Activated gamma-delta T cell (primary cell): ENCODE data around the gene MPZL1.
"Not testable (repeated sequence)": the region's sequence is repeated elsewhere in the genome, so short reads cannot be mapped to it uniquely, and the experiment has no call there.

Source experiments
- DNase-seq: peaks from one replicate; lab custom pipeline; 2025; lab: John Stamatoyannopoulos, UW

Gene MPZL1

DNA sequence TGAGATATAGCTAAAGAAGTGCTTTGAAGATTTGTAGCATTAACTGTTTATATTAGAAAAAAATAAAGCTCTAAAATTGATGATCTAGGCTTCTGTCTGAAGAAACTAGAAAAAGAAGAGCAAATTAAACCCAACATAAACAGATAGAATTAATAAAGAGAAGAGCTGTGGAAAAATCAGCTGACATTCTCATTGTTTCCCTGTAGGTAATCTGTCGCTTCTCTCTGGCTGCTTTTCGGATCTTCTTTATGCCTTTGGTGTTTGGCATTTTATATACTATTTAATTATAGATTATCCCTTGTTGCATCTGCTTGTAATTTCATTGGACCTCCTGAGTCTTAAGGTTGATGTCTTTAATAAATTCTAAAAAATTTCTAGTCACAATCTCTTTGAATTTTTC is 59.8 kb downstream of the MPZL1 start:
- DNase-seq, result no peak

DNA sequence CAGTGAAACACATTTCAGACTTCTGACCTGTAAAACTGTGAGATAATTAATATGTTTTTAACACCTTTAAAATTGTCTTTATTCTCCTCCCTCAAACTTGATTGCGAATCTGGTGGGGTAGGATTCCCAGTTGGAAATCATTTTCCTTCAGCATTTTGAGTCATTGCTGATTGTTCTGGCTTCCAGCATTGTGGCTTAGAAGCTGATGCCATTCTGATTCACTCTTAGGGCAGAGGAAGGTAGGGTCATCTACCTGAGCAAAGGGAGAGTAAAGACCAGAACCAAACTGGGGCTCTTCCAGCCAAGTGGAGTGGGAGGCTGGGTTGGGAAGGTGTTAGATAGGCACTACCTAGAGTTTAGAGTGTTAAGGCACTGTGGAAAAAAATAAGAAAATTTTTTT is 61.2 kb downstream of the MPZL1 start:
- no peak for DNase-seq

DNA sequence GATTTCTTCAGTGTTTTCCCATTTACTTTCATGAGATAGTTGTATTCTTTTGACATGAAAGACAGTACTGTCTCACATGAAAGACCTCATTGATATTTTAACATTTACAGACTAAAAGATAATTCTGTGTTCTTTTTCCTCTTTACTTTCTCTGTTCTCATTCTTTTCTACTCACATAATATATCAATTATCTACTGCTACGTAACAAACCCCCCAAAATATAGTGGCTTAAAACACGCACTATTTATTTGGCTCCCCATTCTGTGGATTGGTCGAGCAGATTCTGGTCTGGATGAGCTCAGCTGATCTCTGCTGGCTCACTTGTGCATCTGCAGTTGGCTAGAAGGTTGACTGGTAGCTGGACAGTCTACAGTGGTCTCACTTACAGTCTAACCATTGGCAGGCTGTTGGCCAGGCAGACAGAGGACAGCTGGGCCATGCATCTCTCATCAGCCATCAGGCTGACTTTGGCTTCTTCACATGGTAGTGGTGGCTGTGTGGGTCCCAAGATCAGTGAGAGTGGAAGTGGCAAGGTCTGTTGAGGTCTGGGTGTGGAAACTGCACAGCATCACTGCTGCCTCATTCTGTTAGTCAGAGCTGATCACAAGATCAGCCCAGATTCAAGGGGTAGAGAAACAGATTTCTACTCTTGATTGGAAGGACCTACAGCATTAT is 63.2 kb downstream of the MPZL1 start:
- DNase-seq, result no peak

DNA sequence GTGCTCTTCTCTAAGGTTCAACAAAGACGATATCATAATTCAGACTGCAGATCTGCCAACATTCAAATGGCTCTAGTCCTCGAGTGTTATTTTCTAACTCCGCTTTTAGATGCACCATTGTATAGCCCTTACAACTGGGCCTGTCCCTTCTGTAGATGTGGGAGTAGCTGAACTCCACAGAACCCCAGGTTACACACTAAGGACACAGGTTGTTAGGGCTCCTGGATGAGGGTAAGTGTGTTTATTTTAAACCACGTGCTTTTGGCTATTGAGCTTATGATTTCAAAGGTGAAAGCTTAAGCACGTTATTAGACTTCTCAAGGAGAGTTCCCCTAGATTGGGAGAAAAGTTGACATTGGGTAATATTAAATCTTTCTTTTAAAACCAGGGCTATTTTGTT is 64.7 kb downstream of the MPZL1 start:
- DNase-seq, result no peak

DNA sequence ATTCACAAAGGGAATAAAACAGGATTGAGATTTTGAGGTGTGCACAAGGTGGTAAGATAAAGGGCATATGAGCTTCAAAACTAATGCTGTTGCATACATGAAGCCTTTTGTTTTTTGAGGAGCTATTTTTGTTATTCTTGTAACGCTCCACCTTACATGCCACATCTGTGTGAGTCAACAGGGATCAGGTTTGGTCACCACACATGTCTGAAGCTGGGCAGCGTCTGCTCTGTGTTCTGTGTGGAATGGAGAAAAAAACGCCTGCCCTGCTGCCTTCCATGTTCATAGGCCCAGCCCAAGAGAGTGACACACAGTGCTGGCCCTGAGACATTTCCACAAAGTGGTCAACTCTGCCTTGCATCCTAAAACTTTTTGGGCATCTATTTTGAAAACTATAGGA is 67.7 kb downstream of the MPZL1 start:
- no peak for DNase-seq

DNA sequence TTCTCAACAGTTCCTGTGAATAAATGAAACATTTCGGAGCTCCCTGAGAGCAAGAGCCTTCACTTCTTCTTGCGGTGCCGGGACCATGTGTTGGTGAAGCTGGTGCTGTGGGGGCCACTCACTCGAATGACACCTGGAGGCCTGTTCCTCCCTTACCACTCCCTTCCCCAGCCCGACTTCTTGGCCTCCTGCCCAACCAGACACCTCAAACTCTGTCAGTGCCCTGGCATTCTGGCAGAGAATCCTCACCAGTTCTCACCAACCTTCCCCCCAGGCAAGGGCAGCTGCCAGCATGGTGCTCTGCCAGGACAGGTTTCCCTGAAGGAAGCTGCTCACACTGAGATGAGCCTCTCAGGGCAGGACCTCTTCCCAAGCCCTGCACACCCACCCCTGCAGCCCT is 68.3 kb downstream of the MPZL1 start:
- no peak for DNase-seq

DNA sequence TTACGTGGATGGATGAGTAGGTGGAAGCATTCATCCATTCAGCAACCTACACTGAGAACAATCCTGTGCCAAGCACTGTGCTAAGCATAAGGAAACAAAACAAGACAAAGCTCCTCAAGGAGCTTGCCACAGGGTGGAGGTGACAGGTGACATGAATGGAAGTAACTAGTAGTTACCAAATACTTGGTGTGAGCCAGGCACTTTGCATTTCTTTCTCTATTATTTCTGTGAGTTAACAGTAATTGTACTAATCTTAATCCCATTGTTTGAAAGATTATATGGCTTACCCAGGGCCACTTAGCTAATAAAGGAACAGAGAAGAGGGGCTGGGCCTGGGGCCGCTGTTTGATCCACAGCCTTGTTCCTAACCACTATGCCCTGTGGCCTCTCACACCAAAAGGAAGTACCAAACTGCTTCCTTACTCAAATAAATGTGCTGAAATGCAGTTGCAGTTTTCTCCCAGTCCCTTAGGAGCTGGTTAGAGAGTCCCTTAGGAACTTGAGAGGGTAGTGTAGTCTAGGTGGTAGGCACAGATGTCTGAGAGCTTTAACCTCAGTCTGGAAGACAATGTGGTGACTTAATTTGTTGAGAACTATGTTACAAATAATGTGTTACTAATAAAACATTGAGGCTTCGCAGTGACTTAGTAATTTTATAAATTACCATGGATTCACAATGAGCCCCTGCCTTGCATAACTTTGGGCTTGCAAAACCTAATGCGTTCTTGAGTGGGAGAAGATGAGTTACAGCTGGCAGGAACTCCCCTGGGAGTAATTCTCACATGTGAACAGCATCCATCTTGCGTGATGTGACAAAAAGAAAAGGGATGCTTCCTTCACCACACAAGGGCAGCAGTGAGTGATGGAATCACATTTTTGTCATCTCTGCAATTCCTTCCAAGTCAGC is 69.8 kb downstream of the MPZL1 start:
- no peak for DNase-seq

DNA sequence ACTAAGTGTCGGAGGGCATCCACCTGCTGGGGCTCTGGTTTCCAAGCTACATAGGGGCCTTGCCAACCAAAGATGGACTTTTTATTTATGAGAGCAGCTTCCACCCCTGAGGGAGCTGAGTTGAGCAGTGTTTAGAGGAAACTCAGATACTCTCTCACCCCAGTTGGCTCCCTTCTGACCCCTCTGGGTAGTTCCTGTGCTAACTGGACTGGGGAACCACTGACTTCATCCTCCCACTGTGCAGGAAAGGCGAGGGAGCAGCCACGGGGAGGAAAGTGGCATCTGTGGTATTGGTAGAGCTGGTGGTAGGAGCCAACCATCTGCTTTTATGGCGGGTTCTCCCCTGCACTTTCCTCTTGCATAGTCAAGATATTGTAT is 70.4 kb downstream of the MPZL1 start:
- no peak for DNase-seq

DNA sequence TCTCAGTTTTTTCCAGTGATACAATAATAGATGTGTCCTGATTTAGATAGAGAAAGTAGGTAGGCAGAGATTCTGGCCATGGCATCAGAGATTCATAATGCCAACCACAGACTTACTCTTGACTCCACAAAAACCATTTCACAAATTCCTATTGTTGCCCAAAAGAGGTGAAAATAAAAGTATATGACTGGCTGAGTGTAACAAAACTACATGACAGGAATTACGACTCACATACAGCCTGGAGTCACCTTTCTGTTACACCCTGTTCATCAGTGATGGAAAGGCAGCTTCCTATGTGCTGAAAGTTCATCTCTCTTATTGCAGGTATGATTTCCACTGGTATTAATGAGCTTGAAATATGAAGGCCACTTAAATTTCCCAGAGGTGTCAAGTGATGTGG is 72.3 kb downstream of the MPZL1 start:
- DNase-seq, result no peak

DNA sequence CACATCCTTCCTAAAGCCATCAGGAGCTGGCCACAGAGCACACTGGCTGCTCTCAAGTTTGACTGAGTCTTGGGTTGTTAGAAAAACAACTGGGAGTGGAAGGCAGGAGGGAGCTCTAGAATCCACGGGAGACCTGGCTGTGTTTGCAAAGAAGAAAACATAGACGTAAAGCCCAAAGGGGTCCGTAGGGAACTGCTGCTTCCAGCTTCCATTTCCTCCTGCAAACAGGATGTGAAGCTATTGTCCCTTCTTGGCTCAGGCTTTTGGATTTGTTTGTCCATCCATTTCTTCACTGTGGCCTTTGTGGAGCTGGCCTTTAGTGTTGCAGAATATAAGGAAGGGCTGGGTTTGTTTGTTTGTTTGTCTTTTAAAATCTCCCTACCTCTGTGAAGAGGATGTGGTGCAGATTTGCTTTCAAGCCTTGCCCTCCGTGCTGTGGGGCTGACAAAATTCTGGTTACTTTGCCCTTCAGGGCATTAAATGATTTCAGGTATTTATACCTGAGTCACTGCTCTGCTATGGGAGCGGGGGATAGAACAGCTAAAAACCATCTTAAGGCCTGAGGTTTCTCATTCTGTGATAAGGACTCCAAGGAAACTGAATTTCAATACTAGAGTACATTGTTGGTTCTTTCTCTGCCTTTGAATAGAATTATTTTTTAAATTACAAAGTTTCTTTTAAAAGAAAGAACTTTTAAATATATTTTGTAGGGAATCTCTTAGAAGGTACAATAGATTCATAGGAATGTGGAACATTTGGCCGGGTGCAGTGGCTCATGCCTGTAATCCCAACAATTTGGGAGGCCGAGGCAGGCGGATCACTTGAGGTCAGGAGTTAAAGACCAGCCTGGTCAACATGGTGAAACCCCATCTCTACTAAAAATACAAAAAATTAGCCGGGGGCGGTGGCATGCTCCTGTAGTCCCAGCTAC is 74.3 kb downstream of the MPZL1 start:
- DNase-seq, result no peak

DNA sequence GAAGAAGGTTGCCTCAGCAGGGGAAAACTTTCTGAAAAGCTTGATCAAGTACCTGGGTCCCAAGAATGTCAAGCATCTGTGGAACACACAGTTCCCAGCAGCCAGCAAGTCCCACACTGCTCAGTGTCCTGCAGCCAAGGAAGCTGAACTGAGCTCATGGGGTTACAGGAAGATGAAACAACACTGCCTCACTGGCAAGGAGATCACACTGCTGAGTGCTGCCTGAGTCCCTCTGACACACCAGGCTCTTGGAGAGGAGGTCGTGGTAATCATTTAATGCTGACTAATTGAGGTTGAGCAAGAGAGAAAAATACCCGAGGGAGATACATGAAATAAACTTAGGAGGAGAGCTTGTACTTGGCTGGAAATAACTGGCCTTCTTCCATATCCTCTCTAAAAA is 75.2 kb downstream of the MPZL1 start:
- no peak for DNase-seq

DNA sequence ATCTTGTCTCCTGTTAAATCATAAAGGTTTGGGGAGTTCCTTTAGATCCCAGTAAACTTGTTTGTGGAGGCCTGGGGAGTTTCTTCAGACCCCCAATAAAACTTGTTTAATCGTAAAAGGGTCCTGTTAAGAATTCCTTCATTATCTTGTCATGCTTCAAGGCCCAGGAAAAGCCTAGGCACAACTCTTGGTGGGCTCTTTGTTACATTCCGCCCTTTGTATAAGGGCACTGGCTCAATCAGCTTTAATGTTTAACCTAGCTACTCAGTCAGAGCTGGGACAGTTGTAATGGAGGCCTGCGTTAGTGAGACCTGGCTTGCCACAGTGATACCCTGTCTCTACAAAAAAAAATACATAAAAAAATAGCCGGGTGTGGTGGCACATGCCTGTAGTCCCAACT is 77.2 kb downstream of the MPZL1 start:
- DNase-seq, result no peak

DNA sequence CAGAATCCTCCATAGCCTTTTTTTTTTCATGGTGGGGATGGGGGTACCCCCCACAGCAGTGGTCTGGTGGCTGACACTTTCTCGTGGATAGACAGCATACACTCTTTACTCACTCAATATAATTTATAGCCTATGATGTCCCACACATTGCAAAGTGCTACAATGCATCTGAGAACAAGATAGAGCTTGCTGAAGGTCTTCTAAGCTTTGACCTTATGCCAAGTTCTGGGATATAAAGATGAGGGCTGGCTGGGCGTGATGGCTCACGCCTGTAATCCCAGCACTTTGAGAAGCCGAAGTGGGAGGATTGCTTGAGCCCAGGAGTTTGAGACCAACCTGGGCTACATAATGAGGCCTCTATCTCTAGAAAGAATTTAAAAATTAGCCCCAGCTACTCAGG is 78.0 kb downstream of the MPZL1 start:
- no peak for DNase-seq

DNA sequence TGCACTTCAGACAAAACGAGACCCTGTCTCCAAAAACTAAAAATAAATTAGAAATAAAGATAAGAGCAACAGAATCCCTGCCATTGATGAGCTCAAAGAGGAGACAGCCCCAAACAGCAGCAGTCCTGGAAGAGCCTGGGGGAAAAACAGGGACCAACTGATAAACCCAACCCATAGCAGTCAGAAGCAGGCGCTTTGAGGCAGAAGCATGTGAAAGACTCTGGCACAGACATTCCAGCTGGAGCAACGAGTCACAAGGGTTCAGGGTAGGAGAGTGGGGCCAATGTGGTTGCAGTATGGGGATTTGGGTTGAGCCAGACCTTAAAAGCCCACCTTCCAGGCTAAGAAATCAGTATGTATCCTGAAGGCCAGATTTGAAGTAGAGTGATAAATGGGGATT is 78.5 kb downstream of the MPZL1 start:
- DNase-seq, result no peak

DNA sequence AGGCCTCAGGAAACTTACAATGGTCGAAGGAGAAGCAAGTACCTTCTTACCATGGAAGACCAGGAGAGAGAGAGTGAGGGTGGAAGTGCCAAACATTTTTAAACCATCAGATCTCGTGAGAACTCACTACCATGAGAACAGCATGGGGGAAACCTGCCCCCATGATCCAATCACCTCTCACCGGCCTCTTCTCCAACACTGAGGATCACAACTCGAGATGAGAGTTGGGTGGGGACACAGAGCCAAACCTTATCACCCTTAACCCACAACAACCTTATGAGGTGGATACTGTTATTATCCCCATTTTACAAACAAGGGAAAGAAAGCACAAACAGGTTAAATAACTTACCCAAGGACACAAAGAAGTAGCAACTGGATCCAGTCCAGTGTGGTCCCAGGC is 80.5 kb downstream of the MPZL1 start:
- no peak for DNase-seq

DNA sequence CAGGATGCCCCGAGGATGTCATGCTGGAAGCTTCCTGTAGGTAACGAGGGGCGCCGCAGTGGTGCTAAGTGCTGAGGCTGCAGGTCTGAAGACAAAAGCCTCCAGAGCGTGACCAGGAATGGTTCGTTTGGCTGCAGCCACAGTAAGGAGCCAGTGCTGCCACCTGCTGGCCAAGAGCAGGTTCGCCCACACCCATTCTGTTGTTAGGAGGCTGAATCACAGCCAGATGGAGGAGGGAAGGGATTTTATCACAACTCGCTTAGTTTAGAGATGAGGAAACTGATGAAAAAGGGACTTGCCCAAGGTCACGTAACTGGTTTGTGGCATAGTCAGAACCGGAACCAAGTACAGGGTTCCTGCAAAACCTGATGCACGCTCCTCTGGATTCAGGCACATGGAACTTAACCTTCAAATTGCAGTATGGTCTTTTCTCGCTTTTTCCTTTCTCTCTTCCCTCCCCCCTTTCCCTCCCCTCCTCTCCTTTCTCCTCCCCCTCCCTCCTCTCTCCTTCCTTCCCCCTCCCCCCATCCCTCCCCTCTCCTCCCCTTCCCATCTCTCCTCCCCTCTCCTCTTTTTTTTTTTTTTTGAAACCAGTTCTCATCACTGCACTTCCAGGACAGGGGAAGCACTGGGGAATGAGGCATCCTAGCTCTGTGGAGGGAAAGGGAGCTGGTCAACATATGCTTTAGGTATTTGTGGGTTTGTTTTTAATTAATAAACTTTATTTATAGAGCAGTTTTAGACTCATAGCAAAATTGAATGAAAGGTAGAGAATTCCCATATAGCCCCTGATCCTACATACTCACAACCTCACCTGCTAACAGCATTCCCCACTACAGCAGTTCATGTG is 81.8 kb downstream of the MPZL1 start:
- peak; percentile 26 for DNase-seq

DNA sequence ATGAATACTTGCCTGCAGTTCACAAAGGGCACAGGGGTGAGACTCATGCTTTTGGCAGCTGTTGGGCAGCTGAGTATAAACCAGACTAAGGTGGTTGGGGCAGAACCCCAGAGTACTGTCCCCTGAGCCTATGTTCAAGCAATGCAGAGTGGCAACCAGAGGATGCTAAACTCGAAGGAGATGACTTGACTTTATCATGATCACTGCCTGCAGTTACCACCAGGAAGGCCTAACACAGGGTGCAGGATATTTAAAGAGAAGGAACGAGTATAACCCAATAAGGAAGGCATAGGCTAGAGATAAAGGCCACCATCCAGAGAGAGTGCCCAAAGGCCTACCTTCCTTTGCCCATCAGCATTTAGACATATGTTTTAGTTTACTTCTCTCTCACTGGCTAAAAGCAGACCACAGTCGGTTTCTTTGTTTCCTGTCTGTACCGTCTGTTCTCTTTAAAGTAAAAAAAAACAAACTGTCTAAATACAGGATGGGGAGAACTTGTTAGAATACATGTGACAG is 83.3 kb downstream of the MPZL1 start:
- no peak for DNase-seq

DNA sequence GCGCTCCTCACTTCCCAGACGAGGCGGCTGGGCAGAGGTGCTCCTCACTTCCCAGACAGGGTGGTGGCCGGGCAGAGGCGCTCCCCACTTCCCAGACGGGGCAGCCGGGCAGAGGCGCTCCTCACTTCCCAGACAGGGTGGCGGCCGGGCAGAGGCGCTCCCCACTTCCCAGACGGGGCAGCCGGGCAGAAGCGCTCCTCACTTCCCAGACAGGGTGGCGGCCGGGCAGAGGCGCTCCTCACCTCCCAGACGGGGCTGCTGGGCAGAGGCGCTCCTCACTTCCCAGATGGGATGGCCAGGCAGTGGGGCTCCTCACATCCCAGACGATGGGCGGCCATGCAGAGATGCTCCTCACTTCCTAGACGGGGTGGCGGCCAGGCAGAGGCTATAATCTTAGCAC is 84.5 kb downstream of the MPZL1 start:
- not testable (repeated sequence) for DNase-seq

DNA sequence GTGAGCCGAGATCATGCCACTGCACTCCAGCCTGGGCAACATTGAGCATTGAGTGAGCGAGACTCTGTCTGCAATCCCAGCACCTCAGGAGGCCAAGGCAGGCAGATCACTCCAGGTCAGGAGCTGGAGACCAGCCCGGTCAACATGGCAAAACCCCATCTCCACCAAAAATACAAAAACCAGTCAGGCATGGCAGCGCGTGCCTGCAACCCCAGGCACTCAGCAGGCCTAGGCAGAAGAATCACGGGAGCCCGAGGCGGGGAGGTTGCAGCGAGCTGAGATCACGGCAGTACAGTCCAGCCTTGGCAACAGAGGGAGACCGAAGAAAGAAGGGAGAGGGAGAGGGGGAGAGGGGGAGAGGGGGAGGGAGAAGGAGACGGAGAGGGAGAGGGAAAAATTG is 84.9 kb downstream of the MPZL1 start:
- not testable (repeated sequence) for DNase-seq

DNA sequence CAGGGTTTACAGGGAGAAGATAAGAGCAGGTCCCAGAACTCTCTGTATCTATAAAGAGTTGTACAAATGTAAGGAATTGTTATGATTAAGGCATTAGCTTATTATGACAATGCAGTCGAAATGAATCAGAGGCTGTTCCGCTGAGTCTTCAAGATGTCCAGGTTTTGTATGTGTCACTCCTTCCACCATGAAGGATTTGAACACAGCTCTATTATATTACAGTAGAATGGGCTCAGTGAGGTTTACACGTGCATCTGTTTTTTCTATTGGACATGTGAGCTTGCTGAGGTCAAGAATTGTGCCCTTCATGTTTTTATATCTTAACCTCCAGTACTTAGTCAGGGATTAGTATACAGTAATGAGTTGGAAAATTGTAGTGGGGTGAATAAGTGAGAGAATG is 86.3 kb downstream of the MPZL1 start:
- no peak for DNase-seq

DNA sequence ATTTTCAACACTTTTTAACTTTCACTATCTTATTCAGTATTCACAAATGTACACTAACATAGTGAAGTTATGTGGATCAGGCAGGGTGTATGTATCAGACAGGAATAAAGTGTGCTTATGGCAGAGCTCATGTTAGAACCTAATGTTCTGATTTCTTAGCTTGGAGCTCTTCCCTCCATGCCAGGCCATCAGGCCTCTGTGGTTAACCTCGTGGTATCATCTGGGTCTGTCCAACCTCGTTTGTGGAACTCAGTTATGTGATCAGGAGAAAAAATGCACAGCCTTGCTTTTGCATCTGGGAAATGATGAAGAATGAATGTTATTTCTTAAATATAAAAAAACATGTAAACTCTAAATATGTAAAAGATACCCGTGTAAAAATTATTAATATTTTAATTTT is 86.9 kb downstream of the MPZL1 start:
- DNase-seq, result no peak
